Renal cortex interstitium (tissue), 11 donors: ENCODE measurements around the gene PADI4. TPM values are rescaled to one million over a fixed set of nuclear protein-coding genes. Genes with fewer than 3 reads are reported as not detected.
"Not testable (repeated sequence)": the region's sequence is repeated elsewhere in the genome, so short reads cannot be mapped to it uniquely, and the experiment has no call there.

Experiments
- DNase-seq, 11 donors: peaks; one replicate each; pipeline ENCODE4 v3.0.0-alpha.2; 2013; ENCODE audit warnings: low read depth in 9 of 11, low spot score in 4 of 11; ENCODE audit errors: extremely low read depth in 1 of 11
- polyA plus RNA-seq, 3 donors: library from polyadenylated mRNA; unstranded; fragments of 120-200 nt; gene quantifications; one replicate each; pipeline ENCODE4 v1.2.1, GENCODE V29; 2013; ENCODE audit not compliant: insufficient read length in 3 of 3

Gene PADI4
- polyA plus RNA-seq, 3 donors = 0.79 to 0.99 (median 0.81) TPM

- DNase-seq = no peak
These were observed 668 bp upstream of the PADI4 start for GRCh38 chr1:17307329-17307728.

- no peak for DNase-seq
These were observed 596 bp downstream of the PADI4 start for GRCh38 chr1:17308593-17308992.

- no peak for DNase-seq
These were observed 1.6 kb downstream of the PADI4 start for GRCh38 chr1:17309426-17310067.

- DNase-seq = no peak
These were observed 2.2 kb downstream of the PADI4 start for GRCh38 chr1:17310068-17310640.

GRCh38 chr1:17313530-17314309 is 5.7 kb downstream of the PADI4 start:
- DNase-seq = no peak

GRCh38 chr1:17314491-17314971 is 6.5 kb downstream of the PADI4 start:
- no peak for DNase-seq

- DNase-seq = no peak
These were observed 7.6 kb downstream of the PADI4 start for GRCh38 chr1:17315542-17316130.

GRCh38 chr1:17316704-17317103 is 8.7 kb downstream of the PADI4 start:
- DNase-seq = no peak

- no peak for DNase-seq
These were observed 10.3 kb downstream of the PADI4 start for GRCh38 chr1:17318262-17318661.

- DNase-seq = no peak
These were observed 11.8 kb downstream of the PADI4 start for GRCh38 chr1:17319561-17320350.

- not testable (repeated sequence) for DNase-seq
These were observed 13.9 kb downstream of the PADI4 start for GRCh38 chr1:17321857-17322390.

GRCh38 chr1:17328855-17329254 is 20.9 kb downstream of the PADI4 start:
- no peak for DNase-seq

- no peak for DNase-seq
These were observed 21.6 kb downstream of the PADI4 start for GRCh38 chr1:17329610-17330009.

- DNase-seq = no peak
These were observed 22.9 kb downstream of the PADI4 start for GRCh38 chr1:17330856-17331255.

- no peak for DNase-seq
These were observed 25.1 kb downstream of the PADI4 start for GRCh38 chr1:17333081-17333480.

GRCh38 chr1:17335821-17336710 is 28.1 kb downstream of the PADI4 start:
- DNase-seq = peak in 10 of 11 donors; percentile 5 to 43 (median 31)

- no peak for DNase-seq
These were observed 30.9 kb downstream of the PADI4 start for GRCh38 chr1:17338706-17339493.
